Pulmonary artery endothelial cell (primary cell): ENCODE data around the gene GRIN3B. TPM values are rescaled to one million over a fixed set of nuclear protein-coding genes. Genes with fewer than 3 reads are reported as not detected.

Experiments
- total RNA-seq: library from RNA; depleted of rRNA; stranded (reverse); fragments of >200 nt; gene quantifications from 2 replicates; pipeline ENCODE4 v1.2.3, GENCODE V29; 2014

The GRIN3B gene
- total RNA-seq, 1 donor from 2014 or later = 0.59 TPM

Other genes with a start within 250 kb of the GRIN3B start
- gene MISP, start 249.3 kb upstream of the GRIN3B start, total RNA-seq = 0.04 TPM in 1 of 2 replicates, not detected in the other
- gene PTBP1, start 203.0 kb upstream of the GRIN3B start, total RNA-seq = 198 and 241 TPM in 2 replicates
- 0.07 and 0.33 TPM in 2 replicates for gene PLPPR3, start 178.5 kb upstream of the GRIN3B start, total RNA-seq
- gene AZU1, start 172.6 kb upstream of the GRIN3B start, total RNA-seq = not detected in 2 replicates
- not detected in 2 replicates for gene PRTN3, start 159.4 kb upstream of the GRIN3B start, total RNA-seq
- not detected in 2 replicates for gene ELANE, start 148.1 kb upstream of the GRIN3B start, total RNA-seq
- 0.49 and 3.6 TPM in 2 replicates for gene CFD, start 140.8 kb upstream of the GRIN3B start, total RNA-seq
- 22.9 and 27.0 TPM in 2 replicates for gene MED16, start 107.2 kb upstream of the GRIN3B start, total RNA-seq
- gene RNU6-9, start 106.9 kb upstream of the GRIN3B start, total RNA-seq = not detected in 2 replicates
- gene R3HDM4, start 87.2 kb upstream of the GRIN3B start, total RNA-seq = 22.8 and 29.1 TPM in 2 replicates
- not detected in 2 replicates for gene KISS1R, start 83.1 kb upstream of the GRIN3B start, total RNA-seq
- gene ARID3A, start 74.4 kb upstream of the GRIN3B start, total RNA-seq = 8.0 and 9.6 TPM in 2 replicates
- gene WDR18, start 16.1 kb upstream of the GRIN3B start, total RNA-seq = 106 and 115 TPM in 2 replicates
- 49.5 and 65.1 TPM in 2 replicates for gene TMEM259, start 20.7 kb downstream of the GRIN3B start, total RNA-seq
- gene RNU6-2, start 21.1 kb downstream of the GRIN3B start, total RNA-seq = not detected in 2 replicates
- gene CNN2, start 26.2 kb downstream of the GRIN3B start, total RNA-seq = 159 and 188 TPM in 2 replicates
- 3.5 and 5.9 TPM in 2 replicates for gene ABCA7, start 39.7 kb downstream of the GRIN3B start, total RNA-seq
- gene ARHGAP45, start 66.7 kb downstream of the GRIN3B start, total RNA-seq = 10.2 and 20.2 TPM in 2 replicates
- gene POLR2E, start 95.0 kb downstream of the GRIN3B start, total RNA-seq = 133 and 163 TPM in 2 replicates
- 380 and 410 TPM in 2 replicates for gene GPX4, start 103.6 kb downstream of the GRIN3B start, total RNA-seq
- gene SBNO2, start 173.8 kb downstream of the GRIN3B start, total RNA-seq = 30.4 and 55.0 TPM in 2 replicates
- 100 and 131 TPM in 2 replicates for gene STK11, start 205.4 kb downstream of the GRIN3B start, total RNA-seq
- 2.1 and 2.2 TPM in 2 replicates for gene CBARP, start 237.6 kb downstream of the GRIN3B start, total RNA-seq
- gene ATP5F1D, start 241.3 kb downstream of the GRIN3B start, total RNA-seq = 21.4 and 28.9 TPM in 2 replicates
- 11.4 and 13.4 TPM in 2 replicates for gene MIDN, start 248.2 kb downstream of the GRIN3B start, total RNA-seq